ENCODE results near the gene SPRN.

Gene SPRN

DNA sequence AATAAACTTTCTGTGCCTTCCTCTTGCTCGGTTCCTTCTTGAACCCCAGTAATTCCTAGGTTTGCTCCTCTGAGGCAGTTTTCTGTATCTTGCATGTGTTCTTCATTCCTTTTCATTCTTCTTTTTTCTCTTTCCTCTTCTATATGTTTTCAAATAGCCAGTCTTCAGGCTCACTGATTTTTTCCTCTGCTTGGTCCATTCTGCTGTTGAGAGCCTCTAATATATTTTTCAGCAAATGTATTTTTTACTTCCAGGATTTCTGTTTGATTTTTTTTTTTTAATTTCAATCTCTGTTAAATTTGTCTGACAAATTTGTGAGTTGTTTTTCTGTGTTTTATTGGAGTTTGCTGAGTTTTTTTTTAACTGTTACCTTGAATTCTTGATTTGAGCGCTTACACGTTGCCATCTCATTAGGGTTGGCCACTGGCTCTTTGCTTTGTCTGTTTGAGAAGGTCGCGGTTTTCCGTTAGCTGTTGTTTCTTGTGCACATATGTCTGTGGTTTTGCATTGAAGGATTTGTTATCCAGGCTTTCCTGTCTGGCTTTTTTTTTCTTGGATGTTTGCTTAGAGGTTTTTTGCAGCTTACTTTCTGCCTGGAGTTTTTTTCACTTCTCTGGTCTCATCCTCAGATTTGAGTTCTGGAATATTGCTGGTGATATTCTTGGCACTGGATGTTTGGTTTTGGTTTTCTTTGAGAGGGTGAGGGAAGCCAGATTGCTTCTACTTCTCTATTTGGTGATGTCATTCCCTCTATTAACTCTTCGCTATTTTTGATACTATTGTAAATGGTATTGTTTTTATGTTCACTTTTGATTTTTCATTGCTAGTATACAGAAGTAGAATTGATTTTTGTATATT is 12.7 kb downstream of the SPRN start:
- H3K4me3 ChIP-seq (replicated peaks; ENCODE audit: insufficient read depth, low read length) = no peak overlapping the region
- no peak for DNase-seq (ENCODE audit: low read depth in 1 of 2, low spot score in 1 of 2)
- H3K27me3 ChIP-seq (ENCODE audit: insufficient read depth, poor library complexity, severe bottlenecking) = no peaks in the 10 kb centered on the region
- no peak overlapping the region for H3K27ac ChIP-seq (replicated peaks)
- TF ChIP-seq SPI1 (IDR thresholded peaks at IDR 0.05; ENCODE audit: borderline replicate concordance, low read depth) (no peak), GABPA (IDR thresholded peaks at IDR 0.05; ENCODE audit: low read depth) (no peak), POLR2AphosphoS5 (IDR thresholded peaks at IDR 0.05; ENCODE audit: low read depth) (no peak)
- TF ChIP-seq, protein P1, sequence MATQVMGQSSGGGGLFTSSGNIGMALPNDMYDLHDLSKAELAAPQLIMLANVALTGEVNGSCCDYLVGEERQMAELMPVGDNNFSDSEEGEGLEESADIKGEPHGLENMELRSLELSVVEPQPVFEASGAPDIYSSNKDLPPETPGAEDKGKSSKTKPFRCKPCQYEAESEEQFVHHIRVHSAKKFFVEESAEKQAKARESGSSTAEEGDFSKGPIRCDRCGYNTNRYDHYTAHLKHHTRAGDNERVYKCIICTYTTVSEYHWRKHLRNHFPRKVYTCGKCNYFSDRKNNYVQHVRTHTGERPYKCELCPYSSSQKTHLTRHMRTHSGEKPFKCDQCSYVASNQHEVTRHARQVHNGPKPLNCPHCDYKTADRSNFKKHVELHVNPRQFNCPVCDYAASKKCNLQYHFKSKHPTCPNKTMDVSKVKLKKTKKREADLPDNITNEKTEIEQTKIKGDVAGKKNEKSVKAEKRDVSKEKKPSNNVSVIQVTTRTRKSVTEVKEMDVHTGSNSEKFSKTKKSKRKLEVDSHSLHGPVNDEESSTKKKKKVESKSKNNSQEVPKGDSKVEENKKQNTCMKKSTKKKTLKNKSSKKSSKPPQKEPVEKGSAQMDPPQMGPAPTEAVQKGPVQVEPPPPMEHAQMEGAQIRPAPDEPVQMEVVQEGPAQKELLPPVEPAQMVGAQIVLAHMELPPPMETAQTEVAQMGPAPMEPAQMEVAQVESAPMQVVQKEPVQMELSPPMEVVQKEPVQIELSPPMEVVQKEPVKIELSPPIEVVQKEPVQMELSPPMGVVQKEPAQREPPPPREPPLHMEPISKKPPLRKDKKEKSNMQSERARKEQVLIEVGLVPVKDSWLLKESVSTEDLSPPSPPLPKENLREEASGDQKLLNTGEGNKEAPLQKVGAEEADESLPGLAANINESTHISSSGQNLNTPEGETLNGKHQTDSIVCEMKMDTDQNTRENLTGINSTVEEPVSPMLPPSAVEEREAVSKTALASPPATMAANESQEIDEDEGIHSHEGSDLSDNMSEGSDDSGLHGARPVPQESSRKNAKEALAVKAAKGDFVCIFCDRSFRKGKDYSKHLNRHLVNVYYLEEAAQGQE (IDR thresholded peaks at IDR 0.05; ENCODE audit: insufficient replicate concordance, low read depth) = no peak
- TF ChIP-seq, protein P2, sequence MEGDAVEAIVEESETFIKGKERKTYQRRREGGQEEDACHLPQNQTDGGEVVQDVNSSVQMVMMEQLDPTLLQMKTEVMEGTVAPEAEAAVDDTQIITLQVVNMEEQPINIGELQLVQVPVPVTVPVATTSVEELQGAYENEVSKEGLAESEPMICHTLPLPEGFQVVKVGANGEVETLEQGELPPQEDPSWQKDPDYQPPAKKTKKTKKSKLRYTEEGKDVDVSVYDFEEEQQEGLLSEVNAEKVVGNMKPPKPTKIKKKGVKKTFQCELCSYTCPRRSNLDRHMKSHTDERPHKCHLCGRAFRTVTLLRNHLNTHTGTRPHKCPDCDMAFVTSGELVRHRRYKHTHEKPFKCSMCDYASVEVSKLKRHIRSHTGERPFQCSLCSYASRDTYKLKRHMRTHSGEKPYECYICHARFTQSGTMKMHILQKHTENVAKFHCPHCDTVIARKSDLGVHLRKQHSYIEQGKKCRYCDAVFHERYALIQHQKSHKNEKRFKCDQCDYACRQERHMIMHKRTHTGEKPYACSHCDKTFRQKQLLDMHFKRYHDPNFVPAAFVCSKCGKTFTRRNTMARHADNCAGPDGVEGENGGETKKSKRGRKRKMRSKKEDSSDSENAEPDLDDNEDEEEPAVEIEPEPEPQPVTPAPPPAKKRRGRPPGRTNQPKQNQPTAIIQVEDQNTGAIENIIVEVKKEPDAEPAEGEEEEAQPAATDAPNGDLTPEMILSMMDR (IDR thresholded peaks at IDR 0.05; ENCODE audit: insufficient read depth, low read length) = no peak

DNA sequence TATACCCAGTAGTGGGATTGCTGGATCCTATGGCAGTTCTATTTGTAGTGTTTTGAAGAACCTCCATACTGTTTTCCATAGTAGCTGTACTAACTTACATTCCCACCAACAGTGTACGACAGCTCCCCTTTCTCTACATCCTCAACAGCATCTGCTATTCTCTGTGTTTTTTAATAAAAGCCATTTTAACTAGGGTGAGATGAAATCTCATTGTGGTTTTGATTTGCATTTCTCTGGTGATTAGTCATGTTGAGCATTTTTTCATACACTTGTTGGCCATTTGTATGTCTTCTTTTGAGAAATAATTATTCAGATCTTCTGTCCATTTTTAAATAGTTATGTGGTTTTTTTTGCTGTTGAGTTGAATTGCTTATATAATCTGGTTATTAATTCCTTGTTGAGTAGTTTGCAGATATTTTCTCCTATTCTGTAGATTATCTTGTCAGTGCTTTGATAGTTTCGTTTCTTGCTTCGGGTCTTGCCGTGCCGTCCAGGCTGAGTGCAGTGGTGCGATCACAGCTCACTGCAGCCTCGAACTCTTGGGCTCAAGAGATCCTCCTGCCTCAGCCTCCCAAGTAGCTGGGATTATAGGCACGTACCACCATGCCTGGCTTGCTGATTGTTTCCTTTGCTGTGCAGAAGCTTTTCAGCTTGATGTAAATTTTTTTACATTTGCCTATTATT is 18.4 kb downstream of the SPRN start:
- Histone ChIP-seq H3K27ac (replicated peaks) (no peak overlapping the region), H3K4me3 (replicated peaks; ENCODE audit: insufficient read depth, low read length) (no peak overlapping the region), H3K27me3 (ENCODE audit: insufficient read depth, poor library complexity, severe bottlenecking) (no peaks in the 10 kb centered on the region)
- no peak for DNase-seq (ENCODE audit: low read depth in 1 of 2, low spot score in 1 of 2)
- TF ChIP-seq SPI1 (IDR thresholded peaks at IDR 0.05; ENCODE audit: borderline replicate concordance, low read depth) = no peak
- TF ChIP-seq, protein P1 (IDR thresholded peaks at IDR 0.05; ENCODE audit: insufficient replicate concordance, low read depth) = no peak
- no peak for TF ChIP-seq POLR2AphosphoS5 (IDR thresholded peaks at IDR 0.05; ENCODE audit: low read depth)
- no peak for TF ChIP-seq GABPA (IDR thresholded peaks at IDR 0.05; ENCODE audit: low read depth)
- TF ChIP-seq, protein P2 (IDR thresholded peaks at IDR 0.05; ENCODE audit: insufficient read depth, low read length) = no peak

DNA sequence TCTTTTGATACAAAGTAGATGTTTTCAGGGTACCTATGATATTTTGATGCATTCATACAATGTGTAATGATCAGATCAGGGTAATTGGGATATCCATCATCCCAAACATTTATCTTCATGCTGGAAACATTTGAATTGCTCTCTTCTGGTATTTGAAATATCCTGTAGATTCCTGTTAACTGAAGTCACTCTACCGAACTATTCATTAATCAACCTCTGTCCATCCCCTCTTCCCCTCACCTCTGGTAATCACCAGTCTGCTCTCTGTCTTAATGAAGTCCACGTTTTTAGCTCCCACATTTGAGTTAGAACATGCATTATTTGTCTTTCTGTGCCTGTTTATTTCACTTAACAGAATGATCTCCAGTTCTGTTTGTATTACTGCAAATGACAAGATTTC is 19.2 kb downstream of the SPRN start:
- Histone ChIP-seq H3K4me3 (replicated peaks; ENCODE audit: insufficient read depth, low read length) (no peak overlapping the region), H3K27ac (replicated peaks) (no peak overlapping the region), H3K27me3 (ENCODE audit: insufficient read depth, poor library complexity, severe bottlenecking) (no peaks in the 10 kb centered on the region)
- TF ChIP-seq POLR2AphosphoS5 (IDR thresholded peaks at IDR 0.05; ENCODE audit: low read depth) (no peak), GABPA (IDR thresholded peaks at IDR 0.05; ENCODE audit: low read depth) (no peak), SPI1 (IDR thresholded peaks at IDR 0.05; ENCODE audit: borderline replicate concordance, low read depth) (no peak)
- TF ChIP-seq, protein P2 (IDR thresholded peaks at IDR 0.05; ENCODE audit: insufficient read depth, low read length) = no peak
- TF ChIP-seq, protein P1 (IDR thresholded peaks at IDR 0.05; ENCODE audit: insufficient replicate concordance, low read depth) = no peak
- no peak for DNase-seq (ENCODE audit: low read depth in 1 of 2, low spot score in 1 of 2)
